Measurements from ENCODE around the gene C1orf210. TPM values are rescaled to one million over a fixed set of nuclear protein-coding genes. Genes with fewer than 3 reads are reported as not detected.

The C1orf210 gene
- total and polyA plus RNA-seq, 2 of the 13 experiments (the other 11 are each of a cell fraction or from before 2014, with no cell fraction given), result 0.49 to 5.1 TPM

DNA sequence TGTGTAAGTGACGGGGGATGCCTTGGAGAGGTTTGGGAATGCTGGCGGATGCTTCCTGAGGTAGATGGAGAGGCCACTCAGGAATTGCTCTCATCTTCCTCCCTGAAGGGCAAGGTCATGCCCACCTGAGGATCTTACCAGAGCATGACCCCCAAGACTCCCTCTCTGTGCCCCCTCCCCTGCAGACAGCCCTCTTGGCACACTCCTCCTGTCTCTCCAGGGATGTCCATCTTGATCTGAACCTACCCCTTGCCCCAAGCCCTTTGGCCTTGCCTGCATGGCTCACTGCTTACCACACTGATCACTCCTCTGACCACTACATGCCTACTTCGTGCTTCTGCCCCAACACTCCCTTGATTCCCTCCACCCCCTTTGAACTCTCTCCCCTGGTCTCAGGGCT lies 34.4 kb upstream of the C1orf210 start (continued):
- TF ChIP-seq ZNF224 (CRISPR knock-in tag; IDR thresholded peaks at IDR 0.05) (no peak), NONO (IDR thresholded peaks at IDR 0.05) (no peak), NONO (CRISPR knock-in tag; conservative IDR thresholded peaks at IDR 0.05) (no peak)

DNA sequence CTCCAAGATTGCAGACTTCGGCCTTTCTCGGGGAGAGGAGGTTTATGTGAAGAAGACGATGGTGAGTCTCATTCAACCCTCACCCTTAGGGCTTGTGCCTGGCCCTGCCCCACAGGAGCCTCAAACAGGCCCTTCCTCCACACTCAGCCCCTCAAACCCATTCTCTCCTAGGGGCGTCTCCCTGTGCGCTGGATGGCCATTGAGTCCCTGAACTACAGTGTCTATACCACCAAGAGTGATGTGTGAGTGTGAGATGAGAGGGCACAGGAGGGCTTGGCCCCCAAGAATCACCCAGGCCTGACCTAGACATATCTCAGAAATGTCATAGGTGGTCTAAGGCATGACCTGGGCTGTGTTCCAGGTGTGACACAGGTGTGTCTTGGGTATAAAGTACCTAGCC lies 33.9 kb upstream of the C1orf210 start:
- ATAC-seq (no peak), DNase-seq (ENCODE audit: low spot score) (no peak), FAIRE-seq (no peak)
- BruUV-seq (replicated peaks), result no TSS peak
- WGBS (ENCODE audit: low lambda C conversion rate), result 58% methylated on average over 5 of the region's 5 CpGs
- no peaks in the 10 kb centered on the region for H4K20me1 ChIP-seq (ENCODE audit: insufficient read depth, low read length)
- CTCF ChIA-PET (ENCODE audit: low intra/inter-chr PET ratio, low total read pairs), result no interaction called here
- H3K36me3 ChIP-seq (replicated peaks in 1 of 2; ENCODE audit: control insufficient read depth in 1 of 2, insufficient read depth in 2 of 2, low read length in 2 of 2), result no peaks in the 10 kb centered on the region
- H3K4me3 ChIP-seq (replicated peaks in 1 of 3; ENCODE audit: insufficient read depth in 1 of 3, low read depth in 2 of 3, low read length in 3 of 3), result no peak overlapping the region
- POLR2A ChIA-PET, result no interaction called here
- H3K4me2 ChIP-seq (ENCODE audit: low read depth, low read length), result no peak overlapping the region
- H3K9ac ChIP-seq (ENCODE audit: insufficient read depth, low read depth, low read length), result no peak overlapping the region
- H3K4me1 ChIP-seq (ENCODE audit: insufficient read depth, low read length), result peaks cover 13% of the 10 kb centered on the region
- H2AFZ ChIP-seq (ENCODE audit: low read length), result no peak overlapping the region
- no peak overlapping the region for H3K27ac ChIP-seq (ENCODE audit: extremely low read length, insufficient read depth, low read length)
- intact Hi-C loops (cut with micrococcal nuclease; ENCODE audit: unreplicated experiment), result no loop called here
- H3K79me2 ChIP-seq (ENCODE audit: insufficient read depth, low read length), result no peaks in the 10 kb centered on the region
- in situ Hi-C loops (cut with HindIII; ENCODE audit: extremely low pct_ligation_motif_present, low pct_unique_long_range_greater_than_20kb), result no loop called here
- H3K27me3 ChIP-seq (ENCODE audit: control insufficient read depth in 1 of 2, insufficient read depth in 2 of 2, low read length in 2 of 2), result peaks cover 6 to 29% of the 10 kb centered on the region in 2 experiments
- H3K9me3 ChIP-seq (ENCODE audit: low read length), result no peaks in the 10 kb centered on the region
- TF ChIP-seq ZMAT3 (CRISPR knock-in tag; conservative IDR thresholded peaks at IDR 0.05) (no peak), ZNF552 (CRISPR knock-in tag; IDR thresholded peaks at IDR 0.05; ENCODE audit: borderline replicate concordance) (no peak), HOXA5 (CRISPR knock-in tag; IDR thresholded peaks at IDR 0.05) (no peak), TEAD2 (CRISPR knock-in tag; IDR thresholded peaks at IDR 0.05) (no peak), ZNF547 (CRISPR knock-in tag; IDR thresholded peaks at IDR 0.05) (no peak), RXRA (CRISPR knock-in tag; IDR thresholded peaks at IDR 0.05) (no peak), GATAD2A (CRISPR knock-in tag; IDR thresholded peaks at IDR 0.05) (no peak), ZNF703 (CRISPR knock-in tag; IDR thresholded peaks at IDR 0.05; ENCODE audit: borderline replicate concordance) (no peak), ZNF605 (CRISPR knock-in tag; IDR thresholded peaks at IDR 0.05) (no peak), MAFK (conservative IDR thresholded peaks at IDR 0.05 in 1 of 2, IDR thresholded peaks at IDR 0.05 in 1 of 2; ENCODE audit: low read length in 2 of 2) (no peak), ZNF3 (CRISPR knock-in tag; IDR thresholded peaks at IDR 0.05) (no peak)
- TF ChIP-seq, protein P1, sequence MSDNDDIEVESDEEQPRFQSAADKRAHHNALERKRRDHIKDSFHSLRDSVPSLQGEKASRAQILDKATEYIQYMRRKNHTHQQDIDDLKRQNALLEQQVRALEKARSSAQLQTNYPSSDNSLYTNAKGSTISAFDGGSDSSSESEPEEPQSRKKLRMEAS (IDR thresholded peaks at IDR 0.05), result no peak
- TF ChIP-seq, protein P2, sequence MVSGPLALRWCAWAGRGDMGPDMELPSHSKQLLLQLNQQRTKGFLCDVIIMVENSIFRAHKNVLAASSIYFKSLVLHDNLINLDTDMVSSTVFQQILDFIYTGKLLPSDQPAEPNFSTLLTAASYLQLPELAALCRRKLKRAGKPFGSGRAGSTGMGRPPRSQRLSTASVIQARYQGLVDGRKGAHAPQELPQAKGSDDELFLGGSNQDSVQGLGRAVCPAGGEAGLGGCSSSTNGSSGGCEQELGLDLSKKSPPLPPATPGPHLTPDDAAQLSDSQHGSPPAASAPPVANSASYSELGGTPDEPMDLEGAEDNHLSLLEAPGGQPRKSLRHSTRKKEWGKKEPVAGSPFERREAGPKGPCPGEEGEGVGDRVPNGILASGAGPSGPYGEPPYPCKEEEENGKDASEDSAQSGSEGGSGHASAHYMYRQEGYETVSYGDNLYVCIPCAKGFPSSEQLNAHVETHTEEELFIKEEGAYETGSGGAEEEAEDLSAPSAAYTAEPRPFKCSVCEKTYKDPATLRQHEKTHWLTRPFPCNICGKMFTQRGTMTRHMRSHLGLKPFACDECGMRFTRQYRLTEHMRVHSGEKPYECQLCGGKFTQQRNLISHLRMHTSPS (CRISPR knock-in tag; IDR thresholded peaks at IDR 0.05; ENCODE audit: low read depth), result no peak
- TF ChIP-seq, protein P3, sequence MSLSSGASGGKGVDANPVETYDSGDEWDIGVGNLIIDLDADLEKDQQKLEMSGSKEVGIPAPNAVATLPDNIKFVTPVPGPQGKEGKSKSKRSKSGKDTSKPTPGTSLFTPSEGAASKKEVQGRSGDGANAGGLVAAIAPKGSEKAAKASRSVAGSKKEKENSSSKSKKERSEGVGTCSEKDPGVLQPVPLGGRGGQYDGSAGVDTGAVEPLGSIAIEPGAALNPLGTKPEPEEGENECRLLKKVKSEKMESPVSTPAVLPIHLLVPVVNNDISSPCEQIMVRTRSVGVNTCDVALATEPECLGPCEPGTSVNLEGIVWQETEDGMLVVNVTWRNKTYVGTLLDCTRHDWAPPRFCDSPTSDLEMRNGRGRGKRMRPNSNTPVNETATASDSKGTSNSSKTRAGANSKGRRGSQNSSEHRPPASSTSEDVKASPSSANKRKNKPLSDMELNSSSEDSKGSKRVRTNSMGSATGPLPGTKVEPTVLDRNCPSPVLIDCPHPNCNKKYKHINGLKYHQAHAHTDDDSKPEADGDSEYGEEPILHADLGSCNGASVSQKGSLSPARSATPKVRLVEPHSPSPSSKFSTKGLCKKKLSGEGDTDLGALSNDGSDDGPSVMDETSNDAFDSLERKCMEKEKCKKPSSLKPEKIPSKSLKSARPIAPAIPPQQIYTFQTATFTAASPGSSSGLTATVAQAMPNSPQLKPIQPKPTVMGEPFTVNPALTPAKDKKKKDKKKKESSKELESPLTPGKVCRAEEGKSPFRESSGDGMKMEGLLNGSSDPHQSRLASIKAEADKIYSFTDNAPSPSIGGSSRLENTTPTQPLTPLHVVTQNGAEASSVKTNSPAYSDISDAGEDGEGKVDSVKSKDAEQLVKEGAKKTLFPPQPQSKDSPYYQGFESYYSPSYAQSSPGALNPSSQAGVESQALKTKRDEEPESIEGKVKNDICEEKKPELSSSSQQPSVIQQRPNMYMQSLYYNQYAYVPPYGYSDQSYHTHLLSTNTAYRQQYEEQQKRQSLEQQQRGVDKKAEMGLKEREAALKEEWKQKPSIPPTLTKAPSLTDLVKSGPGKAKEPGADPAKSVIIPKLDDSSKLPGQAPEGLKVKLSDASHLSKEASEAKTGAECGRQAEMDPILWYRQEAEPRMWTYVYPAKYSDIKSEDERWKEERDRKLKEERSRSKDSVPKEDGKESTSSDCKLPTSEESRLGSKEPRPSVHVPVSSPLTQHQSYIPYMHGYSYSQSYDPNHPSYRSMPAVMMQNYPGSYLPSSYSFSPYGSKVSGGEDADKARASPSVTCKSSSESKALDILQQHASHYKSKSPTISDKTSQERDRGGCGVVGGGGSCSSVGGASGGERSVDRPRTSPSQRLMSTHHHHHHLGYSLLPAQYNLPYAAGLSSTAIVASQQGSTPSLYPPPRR (CRISPR knock-in tag; IDR thresholded peaks at IDR 0.05; ENCODE audit: borderline replicate concordance), result no peak
- TF ChIP-seq, protein P4, sequence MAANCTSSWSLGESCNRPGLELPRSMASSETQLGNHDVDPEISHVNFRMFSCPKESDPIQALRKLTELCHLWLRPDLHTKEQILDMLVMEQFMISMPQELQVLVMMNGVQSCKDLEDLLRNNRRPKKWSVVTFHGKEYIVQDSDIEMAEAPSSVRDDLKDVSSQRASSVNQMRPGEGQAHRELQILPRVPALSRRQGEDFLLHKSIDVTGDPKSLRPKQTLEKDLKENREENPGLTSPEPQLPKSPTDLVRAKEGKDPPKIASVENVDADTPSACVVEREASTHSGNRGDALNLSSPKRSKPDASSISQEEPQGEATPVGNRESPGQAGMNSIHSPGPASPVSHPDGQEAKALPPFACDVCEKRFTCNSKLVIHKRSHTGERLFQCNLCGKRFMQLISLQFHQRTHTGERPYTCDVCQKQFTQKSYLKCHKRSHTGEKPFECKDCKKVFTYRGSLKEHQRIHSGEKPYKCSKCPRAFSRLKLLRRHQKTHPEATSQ (CRISPR knock-in tag; IDR thresholded peaks at IDR 0.05; ENCODE audit: borderline replicate concordance), result no peak
